ENCODE results near the gene TRPM2.
"Not testable (repeated sequence)": the region's sequence is repeated elsewhere in the genome, so short reads cannot be mapped to it uniquely, and the experiment has no call there.

TRPM2 gene

DNA sequence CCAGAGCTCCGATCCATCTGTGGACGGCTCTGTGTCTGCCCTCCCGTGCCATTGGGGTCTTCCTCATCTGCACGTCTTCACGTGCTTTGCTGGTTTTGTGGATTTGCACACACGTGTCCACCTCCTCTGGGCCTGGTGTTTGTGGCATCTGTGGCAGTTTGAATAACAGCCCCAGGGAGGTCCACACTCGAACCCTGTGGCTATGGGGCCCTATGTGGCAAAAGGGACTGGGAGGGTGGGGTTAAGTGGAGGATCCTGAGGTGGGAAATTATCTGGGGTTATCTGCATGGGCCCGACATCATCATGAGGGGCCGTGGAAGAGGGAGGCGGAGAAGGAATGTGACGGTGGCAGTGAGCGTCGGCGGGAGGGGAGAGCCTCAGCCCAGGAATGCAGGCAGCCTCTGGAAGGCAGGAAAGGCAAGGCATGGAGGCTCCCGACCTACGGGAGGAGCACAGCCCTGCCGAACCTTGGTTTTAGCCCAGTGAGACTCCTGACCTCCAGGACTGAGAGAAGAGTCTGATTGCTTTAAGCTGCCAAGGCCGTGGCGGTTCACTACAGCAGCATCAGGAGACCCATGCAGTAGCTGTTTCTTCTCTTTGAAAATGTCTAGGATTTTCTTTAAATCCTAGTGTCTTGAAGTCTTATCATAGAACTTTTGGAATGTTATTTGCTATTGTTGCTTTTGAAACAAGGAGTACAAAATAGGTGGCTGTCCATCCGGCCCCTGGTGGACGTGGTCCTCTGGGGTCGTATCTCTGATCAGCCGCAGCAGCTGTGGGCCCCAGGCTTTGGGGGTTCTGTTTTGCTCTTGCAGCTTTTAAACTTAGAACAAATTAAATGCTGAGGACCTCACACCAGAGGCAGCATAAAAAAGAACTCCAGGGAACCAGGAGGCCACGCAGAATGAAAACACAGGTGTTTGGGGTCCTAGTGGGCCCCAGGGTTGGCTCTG, 61.9 kb downstream of the TRPM2 start:
- DNase-seq (ENCODE audit: low spot score), result no peak

DNA sequence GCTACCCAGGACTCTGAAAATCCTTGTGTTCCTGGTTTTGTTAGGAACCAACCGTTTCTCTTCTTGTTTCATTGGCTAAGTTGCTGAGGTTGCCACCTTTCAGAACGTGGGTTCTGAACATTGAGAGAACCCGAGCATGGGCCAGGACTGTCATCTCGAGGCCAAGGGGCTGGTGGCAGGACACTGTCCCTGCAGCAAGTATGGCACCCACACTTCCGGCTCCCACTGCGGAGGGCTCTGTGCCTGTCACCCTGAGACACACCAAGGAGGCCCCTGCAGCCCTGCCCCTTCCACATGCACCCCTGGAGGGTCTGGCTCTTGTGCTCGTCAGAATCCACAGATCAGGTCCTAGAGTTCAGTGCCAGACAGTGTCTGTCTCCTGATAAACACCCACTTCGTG, 62.8 kb downstream of the TRPM2 start:
- no peak for DNase-seq (ENCODE audit: low spot score)

DNA sequence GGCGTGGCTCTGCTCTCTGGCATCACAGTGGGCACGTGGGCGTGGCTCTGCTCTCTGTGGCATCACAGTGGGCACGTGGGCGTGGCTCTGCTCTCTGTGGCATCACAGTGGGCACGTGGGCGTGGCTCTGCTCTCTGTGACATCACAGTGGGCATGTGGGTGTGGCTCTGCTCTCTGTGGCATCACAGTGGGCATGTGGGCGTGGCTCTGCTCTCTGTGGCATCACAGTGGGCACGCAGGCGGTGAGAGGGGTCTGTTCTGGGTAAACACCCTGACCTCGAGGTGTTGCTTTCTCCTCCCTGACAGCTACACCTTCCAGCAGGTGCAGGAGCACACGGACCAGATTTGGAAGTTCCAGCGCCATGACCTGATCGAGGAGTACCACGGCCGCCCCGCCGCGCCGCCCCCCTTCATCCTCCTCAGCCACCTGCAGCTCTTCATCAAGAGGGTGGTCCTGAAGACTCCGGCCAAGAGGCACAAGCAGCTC, 64.2 kb downstream of the TRPM2 start:
- DNase-seq (ENCODE audit: low spot score), result not testable (repeated sequence)

DNA sequence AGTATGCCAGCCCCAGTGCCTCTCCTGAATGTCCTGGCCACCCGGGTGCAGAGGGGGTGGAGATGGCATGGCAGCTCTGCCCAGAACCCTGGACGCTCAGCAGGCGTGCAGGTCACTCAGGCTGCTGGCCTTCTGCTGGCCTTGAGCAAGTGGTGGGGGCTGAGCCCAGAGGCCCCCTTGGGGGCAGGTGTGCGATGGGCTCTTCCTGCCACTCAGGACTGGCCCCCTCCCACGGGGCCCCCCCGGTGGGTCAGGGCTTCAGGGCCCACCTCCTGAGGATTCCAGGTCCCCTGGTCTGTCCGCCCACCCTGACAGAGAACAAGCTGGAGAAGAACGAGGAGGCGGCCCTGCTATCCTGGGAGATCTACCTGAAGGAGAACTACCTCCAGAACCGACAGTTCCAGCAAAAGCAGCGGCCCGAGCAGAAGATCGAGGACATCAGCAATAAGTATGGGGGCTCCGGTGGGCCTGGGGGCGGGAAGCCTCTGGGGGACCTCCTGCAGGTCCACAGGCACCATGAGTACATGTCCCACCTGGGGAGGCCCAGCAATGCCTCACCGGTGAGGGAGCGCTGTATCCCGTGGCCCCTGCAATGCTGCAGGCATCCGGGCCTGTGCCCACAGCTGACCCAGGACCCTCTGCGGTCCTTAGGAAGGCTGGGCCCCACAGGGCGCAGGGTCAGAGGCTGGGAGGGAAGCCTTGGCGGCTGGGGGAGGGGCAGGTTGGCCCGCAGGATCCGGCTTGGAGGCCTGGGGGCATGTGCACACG, 64.9 kb downstream of the TRPM2 start:
- no peak for DNase-seq (ENCODE audit: low spot score)

GRCh38 chr21:44418876-44419230, 65.4 kb downstream of the TRPM2 start:
- no peak for DNase-seq (ENCODE audit: low spot score)

DNA sequence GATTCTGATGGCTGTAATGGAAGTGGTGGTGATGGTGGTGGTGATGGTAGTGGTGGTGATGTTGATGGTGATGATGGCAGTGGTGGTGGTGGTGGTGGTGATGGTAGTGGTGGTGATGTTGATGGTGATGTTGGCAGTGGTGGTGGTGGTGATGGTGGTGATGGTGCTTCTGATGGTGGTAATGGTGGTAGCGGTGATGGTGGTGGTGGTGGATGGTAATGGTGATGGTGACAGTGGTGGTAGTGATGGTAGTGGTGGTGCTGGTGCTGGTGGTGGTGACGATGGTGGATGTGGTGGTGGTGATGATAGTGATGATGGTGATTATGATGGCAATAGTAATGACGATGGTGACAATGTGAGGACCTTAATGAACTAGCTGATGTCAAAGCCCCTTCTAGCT, 66.3 kb downstream of the TRPM2 start:
- DNase-seq (ENCODE audit: low spot score), result no peak

DNA sequence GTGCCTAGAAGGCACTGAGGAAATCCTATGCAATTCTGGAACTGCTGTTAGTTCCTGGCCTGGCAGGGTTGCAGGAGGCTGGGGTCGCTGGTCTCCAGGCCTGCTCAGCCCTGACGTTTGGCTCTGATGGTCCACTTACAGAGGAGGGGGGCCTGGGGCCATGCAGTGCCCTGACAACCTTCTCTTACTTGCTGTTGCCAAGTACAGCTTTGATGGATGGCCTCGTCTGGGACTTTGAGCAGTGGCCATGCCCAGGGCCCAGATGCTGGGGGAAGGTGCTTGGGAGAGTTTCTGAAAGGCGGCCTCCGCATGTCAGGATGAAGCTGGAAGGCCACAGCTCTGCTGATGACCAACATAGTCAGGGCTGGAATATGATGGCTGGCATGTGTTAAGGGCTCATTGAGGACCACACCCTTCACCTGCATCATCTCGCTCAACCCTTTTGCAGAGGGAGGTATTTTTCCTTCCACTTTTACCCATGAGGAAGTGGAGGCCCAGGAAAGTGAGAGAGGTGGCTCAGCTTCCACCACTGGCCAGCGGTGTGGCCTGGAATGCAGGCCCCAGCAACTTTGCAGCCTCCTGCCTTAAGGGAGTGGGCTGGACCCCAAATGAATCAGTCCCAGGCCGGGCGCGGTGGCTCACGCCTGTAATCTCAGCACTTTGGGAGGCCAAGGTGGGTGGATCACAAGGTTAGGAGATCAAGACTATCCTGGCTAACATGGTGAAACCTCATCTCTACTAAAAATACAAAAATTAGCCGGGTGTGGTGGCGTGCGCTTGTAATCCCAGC, 67.2 kb downstream of the TRPM2 start:
- no peak for DNase-seq (ENCODE audit: low spot score)

DNA sequence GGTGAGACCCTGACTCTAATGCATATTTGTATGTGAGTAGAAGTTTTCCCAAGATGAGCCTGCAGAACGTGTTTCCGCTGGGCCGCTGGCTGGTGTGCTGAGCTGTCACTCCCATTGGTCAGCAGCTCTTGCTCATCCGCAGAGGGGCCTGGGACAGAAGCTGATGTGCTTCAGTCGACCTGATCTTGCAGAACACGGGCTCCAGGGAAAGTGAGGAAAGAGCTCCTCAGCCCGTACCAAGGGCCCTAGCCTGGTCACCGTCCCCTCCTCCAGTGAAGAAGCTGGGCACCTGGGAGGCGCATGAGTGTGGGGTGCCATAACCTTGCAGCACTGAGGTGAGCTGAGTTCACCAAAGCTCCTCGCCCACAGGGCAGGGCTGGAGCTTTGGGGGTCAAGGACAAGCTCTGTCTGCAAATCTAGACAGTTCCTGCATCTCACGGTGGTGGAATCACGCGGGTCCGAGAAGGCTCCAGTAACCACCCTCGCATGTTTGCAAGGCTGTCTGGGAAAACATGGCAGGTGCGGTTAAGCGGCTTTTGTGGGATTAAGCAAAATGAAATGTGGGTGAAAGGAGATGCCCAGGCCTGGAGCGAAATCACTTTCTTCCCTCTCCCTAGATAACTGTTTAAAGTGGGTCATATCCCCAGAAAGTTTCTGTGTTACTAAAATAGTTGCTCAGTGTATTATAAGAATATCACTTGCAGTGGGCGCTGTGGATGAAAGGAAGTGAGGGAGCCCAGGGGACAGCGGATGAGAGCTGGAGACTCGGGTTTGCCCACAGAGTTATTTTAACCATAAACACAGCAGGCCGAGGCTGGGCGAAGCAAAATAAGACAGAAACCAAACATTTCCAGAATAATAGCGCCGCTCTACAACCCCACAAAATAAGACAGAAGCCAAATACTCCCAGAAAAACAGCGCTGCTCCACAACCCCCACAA, 68.8 kb downstream of the TRPM2 start:
- DNase-seq (ENCODE audit: low spot score), result no peak

GRCh38 chr21:44423312-44423821, 69.9 kb downstream of the TRPM2 start:
- no peak for DNase-seq (ENCODE audit: low spot score)

DNA sequence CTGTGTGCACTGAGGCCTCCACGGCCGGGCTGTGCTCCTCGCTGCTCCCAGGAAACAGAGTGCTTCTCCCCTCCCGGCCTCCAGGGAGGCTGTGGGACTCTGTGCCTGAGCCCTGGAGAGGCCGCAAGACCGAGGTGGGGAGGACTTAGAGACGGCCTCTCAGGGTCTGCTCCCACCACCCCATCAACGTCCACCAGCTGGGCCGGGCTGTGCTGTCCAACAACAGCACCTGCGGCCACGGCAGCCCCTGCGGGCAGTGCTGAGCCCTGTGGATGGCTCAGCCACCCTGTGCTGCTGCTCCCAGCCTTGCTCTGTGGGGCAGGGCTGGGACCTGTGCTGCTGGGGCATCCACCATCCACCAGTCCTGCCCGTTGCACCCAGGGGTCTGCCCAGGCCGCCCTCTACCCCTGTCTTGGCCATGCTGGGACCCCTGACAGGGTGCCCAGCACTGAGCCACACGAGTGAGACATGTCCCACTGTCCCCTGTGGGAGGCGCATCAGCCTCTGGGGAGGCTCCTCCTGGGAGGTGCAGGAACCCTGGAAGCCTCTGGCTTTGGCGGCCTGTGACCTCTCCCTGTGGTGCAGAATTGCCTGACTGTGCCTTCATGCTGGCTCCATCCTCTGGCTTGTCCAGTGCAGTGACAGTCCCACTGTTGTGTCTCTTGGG, 70.7 kb downstream of the TRPM2 start:
- DNase-seq (ENCODE audit: low spot score), result no peak

DNA sequence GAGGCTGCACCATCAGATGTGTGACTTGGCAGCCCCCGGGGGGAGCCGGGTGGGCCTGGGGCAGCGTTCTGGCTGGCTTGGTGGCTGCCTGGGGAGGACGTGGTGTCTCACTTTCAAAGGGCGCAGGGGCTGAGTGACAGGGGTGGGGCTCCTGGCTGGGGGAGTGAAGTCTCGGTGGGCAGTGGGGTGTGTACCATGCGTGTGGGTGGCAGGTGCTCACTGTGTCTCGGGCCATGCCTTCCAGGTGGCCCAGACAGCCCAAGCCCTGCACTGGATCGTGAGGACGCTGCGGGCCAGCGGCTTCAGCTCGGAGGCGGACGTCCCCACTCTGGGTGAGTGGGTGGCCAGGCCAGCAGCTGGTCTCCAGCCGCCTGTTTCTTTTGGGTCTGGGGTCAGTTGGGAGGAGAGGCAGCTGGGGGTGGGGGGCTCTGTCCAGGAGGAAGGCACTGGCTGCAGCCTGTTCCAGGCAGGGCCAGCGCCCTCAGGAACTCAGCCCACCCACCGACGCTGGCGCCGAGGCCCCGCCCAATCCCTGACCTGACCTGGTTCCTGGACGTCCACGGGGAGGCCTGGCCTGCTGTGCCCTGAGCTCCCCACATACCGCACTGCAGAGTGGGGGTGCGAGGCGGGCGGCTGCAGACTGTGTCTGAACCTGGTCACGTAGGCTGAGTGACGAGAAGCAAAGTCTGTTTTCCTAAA, 71.3 kb downstream of the TRPM2 start:
- DNase-seq (ENCODE audit: low spot score), result no peak

GRCh38 chr21:44425307-44425894, 72.0 kb downstream of the TRPM2 start:
- DNase-seq (ENCODE audit: low spot score), result no peak

DNA sequence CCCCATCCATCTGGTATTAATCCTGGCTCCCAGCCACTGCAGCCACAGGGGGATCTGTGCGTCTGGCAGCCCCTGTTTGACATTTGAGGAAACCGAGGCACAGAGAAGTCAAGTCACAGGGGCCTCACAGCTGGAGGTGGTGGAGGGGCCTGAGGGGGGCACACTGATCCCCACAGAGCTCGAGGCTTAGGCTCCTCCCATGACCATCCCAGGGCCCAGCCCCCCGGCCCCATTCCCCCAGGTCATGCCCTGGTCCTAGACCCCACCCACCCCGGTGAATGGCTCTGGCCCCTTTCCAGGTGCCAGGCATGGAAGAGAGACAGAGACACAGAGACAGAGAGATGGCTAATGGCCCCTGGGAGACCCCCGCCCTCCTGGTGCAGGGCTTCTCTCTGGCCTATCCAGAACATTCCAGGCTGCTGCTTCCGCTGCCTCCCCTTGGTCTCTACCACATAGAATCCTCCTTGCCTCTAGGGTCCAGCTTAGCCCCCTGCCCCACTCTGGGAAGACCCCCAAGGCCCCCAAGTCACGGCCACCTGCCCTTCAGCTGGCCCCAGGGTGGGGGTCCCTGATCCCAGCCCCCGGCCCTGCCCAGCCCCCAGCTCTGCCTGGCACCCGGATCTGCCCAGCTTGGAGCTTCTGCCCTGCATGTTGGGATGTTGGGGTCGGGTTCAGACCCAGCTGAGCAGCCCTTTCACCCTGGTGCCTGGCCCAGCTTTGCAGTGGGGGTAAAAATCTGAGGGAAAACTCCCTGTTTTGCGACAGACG, 72.7 kb downstream of the TRPM2 start:
- DNase-seq (ENCODE audit: low spot score), result no peak

- DNase-seq (ENCODE audit: low spot score), result no peak
Measured at GRCh38 chr21:44426663-44427191, 73.3 kb downstream of the TRPM2 start.

- no peak for DNase-seq (ENCODE audit: low spot score)
Measured at GRCh38 chr21:44427241-44428120, 74.1 kb downstream of the TRPM2 start.

DNA sequence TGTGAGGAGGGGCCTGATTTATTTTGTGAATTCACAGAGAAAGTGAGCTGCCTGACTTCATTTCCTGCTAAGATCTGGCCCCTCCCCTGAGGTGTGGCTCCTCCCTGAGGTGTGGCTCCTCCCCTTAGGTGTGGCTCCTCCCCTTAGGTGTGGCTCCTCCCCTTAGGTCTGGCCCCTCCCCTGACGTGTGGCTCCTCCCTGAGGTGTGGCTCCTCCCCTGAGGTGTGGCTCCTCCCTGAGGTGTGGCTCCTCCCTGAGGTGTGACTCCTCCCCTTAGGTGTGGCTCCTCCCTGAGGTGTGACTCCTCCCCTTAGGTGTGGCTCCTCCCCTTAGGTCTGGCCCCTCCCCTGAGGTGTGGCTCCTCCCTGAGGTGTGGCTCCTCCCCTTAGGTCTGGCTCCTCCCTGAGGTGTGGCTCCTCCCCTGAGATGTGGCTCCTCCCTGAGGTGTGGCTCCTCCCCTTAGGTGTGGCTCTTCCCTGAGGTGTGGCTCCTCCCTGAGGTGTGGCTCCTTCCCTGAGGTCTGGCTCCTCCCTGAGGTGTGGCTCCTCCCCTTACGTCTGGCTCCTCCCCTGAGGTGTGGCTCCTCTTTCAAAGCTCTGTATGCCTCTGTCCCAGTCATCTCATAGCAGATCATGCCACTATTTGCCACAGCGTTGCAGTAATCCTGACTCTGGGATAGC, 75.0 kb downstream of the TRPM2 start:
- peak; percentile 43 for DNase-seq (ENCODE audit: low spot score)

GRCh38 chr21:44429894-44430293, 76.5 kb downstream of the TRPM2 start:
- no peak for DNase-seq (ENCODE audit: low spot score)
